Naive thymus-derived CD4-positive, alpha-beta T cell (primary cell): ENCODE data around the gene FUCA1. TPM values are rescaled to one million over a fixed set of nuclear protein-coding genes. Genes with fewer than 3 reads are reported as not detected.
"Not testable (repeated sequence)": the region's sequence is repeated elsewhere in the genome, so short reads cannot be mapped to it uniquely, and the experiment has no call there.

Experiments
- ATAC-seq: fragments of 150-1000 bp; cut with Tn5 transposase; 2 replicates; pipeline ENCODE4 v1.10.0; 2021; ENCODE audit warnings: mild to moderate bottlenecking, moderate library complexity
- CTCF ChIA-PET: fragments of 350-600 bp; sonication (Branson Sonifier 250); formaldehyde crosslinking; loops from one replicate; lab custom pipeline; 2021; ENCODE audit warnings: antibody characterized with exemption; lab: Charles Lee
- POLR2A ChIA-PET: fragments of 350-600 bp; sonication (Branson Sonifier 250); formaldehyde crosslinking; loops from one replicate; lab custom pipeline; 2021; ENCODE audit warnings: antibody characterized with exemption, inconsistent platforms; lab: Charles Lee
- DNase-seq, 9 donors: peaks; one replicate each; pipeline versions ENCODE4 v3.0.0 to v3.0.0-alpha.2; 2020 to 2022; ENCODE audit warnings: mixed read lengths in 1 of 9
- H3K27ac ChIP-seq: one replicate; pipeline ENCODE4 v1.7.0; 2013; ENCODE audit warnings: mild to moderate bottlenecking, low read depth, low read length, moderate library complexity
- H3K27me3 ChIP-seq, 2 donors: one replicate each; pipeline ENCODE4 v1.7.0; 2013; ENCODE audit warnings: low read length in 2 of 2, mild to moderate bottlenecking in 2 of 2, moderate library complexity in 2 of 2; ENCODE audit not compliant: control insufficient read depth in 2 of 2, insufficient read depth in 2 of 2
- H3K36me3 ChIP-seq, 3 experiments: 1 replicate in 2 of 3; 2 replicates in 1 of 3; pipeline ENCODE4 v1.7.0; 2013; ENCODE audit warnings: low read length in 3 of 3, mild to moderate bottlenecking in 3 of 3, moderate library complexity in 1 of 3; ENCODE audit not compliant: insufficient read depth in 3 of 3, control insufficient read depth in 2 of 3
- H3K4me1 ChIP-seq, 2 donors: one replicate each; pipeline ENCODE4 v1.7.0; 2013; ENCODE audit warnings: low read length in 2 of 2, mild to moderate bottlenecking in 2 of 2, moderate library complexity in 1 of 2; ENCODE audit not compliant: control insufficient read depth in 2 of 2, insufficient read depth in 2 of 2
- H3K4me3 ChIP-seq: 2 replicates; pipeline ENCODE4 v1.7.0; 2013; ENCODE audit warnings: mild to moderate bottlenecking, low read length
- H3K9me3 ChIP-seq, 3 experiments: 1 replicate in 2 of 3; 2 replicates in 1 of 3; pipeline ENCODE4 v1.7.0; 2013; ENCODE audit warnings: low read length in 3 of 3; ENCODE audit not compliant: control insufficient read depth in 2 of 3
- H3K27ac Mint-ChIP-seq, 9 donors: one replicate each; pipeline ENCODE4 v1.8.0; 2020 to 2022; ENCODE audit warnings: mixed read lengths in 9 of 9, mild to moderate bottlenecking in 8 of 9, moderate library complexity in 5 of 9, inconsistent platforms in 2 of 9
- H3K27me3 Mint-ChIP-seq, 5 donors: one replicate each; pipeline ENCODE4 v1.8.0; 2021 to 2022; ENCODE audit warnings: mixed read lengths in 5 of 5, mild to moderate bottlenecking in 1 of 5
- H3K36me3 Mint-ChIP-seq, 5 donors: one replicate each; pipeline ENCODE4 v1.8.0; 2020 to 2022; ENCODE audit warnings: mixed read lengths in 5 of 5, mild to moderate bottlenecking in 3 of 5, inconsistent platforms in 1 of 5
- H3K4me1 Mint-ChIP-seq, 7 donors: one replicate each; pipeline ENCODE4 v1.8.0; 2020 to 2022; ENCODE audit warnings: mixed read lengths in 7 of 7, mild to moderate bottlenecking in 3 of 7, inconsistent platforms in 1 of 7
- H3K4me3 Mint-ChIP-seq, 10 donors: one replicate each; pipeline ENCODE4 v1.8.0; 2020 to 2022; ENCODE audit warnings: mild to moderate bottlenecking in 10 of 10, mixed read lengths in 10 of 10, moderate library complexity in 6 of 10, inconsistent platforms in 2 of 10
- H3K9me3 Mint-ChIP-seq, 11 donors: one replicate each; pipeline ENCODE4 v1.8.0; 2020 to 2022; ENCODE audit warnings: mixed read lengths in 11 of 11, mild to moderate bottlenecking in 4 of 11, inconsistent platforms in 1 of 11, moderate library complexity in 1 of 11
- intact Hi-C, 2 donors: fragments of 100-400 bp; cut with micrococcal nuclease; formaldehyde crosslinking; loops; one replicate each; pipeline ENCODE4 v1.15.1; 2023
- polyA plus RNA-seq, 2 donors: library from polyadenylated mRNA; unstranded; fragments of 300-500 nt; fragmentation: Illumina TruSeq; gene quantifications; one replicate each; pipeline ENCODE4 v1.2.3, GENCODE V29; 2021
- total RNA-seq, 6 experiments: library from RNA in 5 of 6; stranded (reverse) in 5 of 6; gene quantifications; 1 replicate in 5 of 6; 2 replicates in 1 of 6; pipeline ENCODE4 v1.2.3 and lab custom pipeline; 2021 to 2026

FUCA1 gene
- total and polyA plus RNA-seq, 7 experiments from 2014 or later: 4.9 to 62.7 (median 16.3) TPM

- Histone ChIP-seq H3K4me1 (peaks cover 6% of the 10 kb centered on the region in 2 donors), H3K36me3 (no peaks in the 10 kb centered on the region), H3K4me3 (peak overlapping the region; percentile 42), H3K27ac (no peak overlapping the region), H3K27me3 (no peaks in the 10 kb centered on the region), H3K9me3 (no peaks in the 10 kb centered on the region)
- POLR2A ChIA-PET: interaction anchor here (1.1 kb wide), 1 partner anchor 13 kb away, joined by 8 read pairs; the partner anchor contains the start of gene HMGCL
- CTCF ChIA-PET: interaction anchor here (0.6 to 1.0 kb wide), 2 partner anchors 27 to 1816 kb away, joined by 3 read pairs; no protein-coding TSS in a partner anchor
- Mint-ChIP-seq H3K9me3 (peaks cover 0 to 1% (median 0%) of the 10 kb centered on the region in 11 donors), H3K27me3 (peaks cover 0 to 32% (median 0%) of the 10 kb centered on the region in 5 donors), H3K36me3 (peaks cover 0 to 2% (median 0%) of the 10 kb centered on the region in 5 donors), H3K4me1 (peaks cover 0 to 14% (median 12%) of the 10 kb centered on the region in 7 donors), H3K27ac (peak overlapping the region in 4 of 9 donors; percentile 34 to 90 (median 53)), H3K4me3 (peak overlapping the region; percentile 73 to 90 (median 84))
- intact Hi-C loops: loop anchor here (1.0 to 2.0 kb wide), 7 partner anchors 13 to 66 kb away; partner anchors contain the start of genes FUCA1 (in 2 of the 2), HMGCL (in 2 of the 2) and GALE (in 1 of the 2)
- ATAC-seq (peak; percentile 100), DNase-seq (peak; percentile 61 to 81 (median 72))
These were observed 29.7 kb downstream of the FUCA1 start for GRCh38 chr1:23838401-23838866.

GRCh38 chr1:23837908-23838307 is 30.2 kb downstream of the FUCA1 start:
- H3K27ac Mint-ChIP-seq: peak overlapping the region in 2 of 9 donors; percentile 53

GRCh38 chr1:23836037-23836436 is 32.1 kb downstream of the FUCA1 start:
- Histone ChIP-seq H3K4me3 (no peak overlapping the region), H3K9me3 (no peaks in the 10 kb centered on the region), H3K4me1 (peaks cover 6% of the 10 kb centered on the region in 2 donors), H3K27ac (no peak overlapping the region), H3K36me3 (no peaks in the 10 kb centered on the region), H3K27me3 (no peaks in the 10 kb centered on the region)
- Mint-ChIP-seq H3K36me3 (no peaks in the 10 kb centered on the region), H3K27me3 (peaks cover 0 to 24% (median 0%) of the 10 kb centered on the region in 5 donors), H3K4me3 (no peak overlapping the region), H3K9me3 (peaks cover 0 to 1% (median 0%) of the 10 kb centered on the region in 11 donors), H3K27ac (no peak overlapping the region), H3K4me1 (peaks cover 0 to 14% (median 12%) of the 10 kb centered on the region in 7 donors)
- intact Hi-C loops: no loop called here
- CTCF ChIA-PET: no interaction called here
- POLR2A ChIA-PET: interaction anchor here (0.6 kb wide), 1 partner anchor 28 kb away, joined by 3 read pairs; no protein-coding TSS in a partner anchor
- no peak for DNase-seq
- ATAC-seq: no peak

More at GRCh38 chr1:23837908-23838307, 30.2 kb downstream of the FUCA1 start:
- Mint-ChIP-seq H3K4me3 (peak overlapping the region; percentile 73 to 90 (median 84)), H3K27me3 (peaks cover 0 to 35% (median 0%) of the 10 kb centered on the region in 5 donors), H3K9me3 (peaks cover 0 to 1% (median 0%) of the 10 kb centered on the region in 11 donors), H3K4me1 (peaks cover 0 to 14% (median 12%) of the 10 kb centered on the region in 7 donors), H3K36me3 (peaks cover 0 to 2% (median 0%) of the 10 kb centered on the region in 5 donors)
- intact Hi-C loops: loop anchor here (1.0 to 2.0 kb wide), 7 partner anchors 13 to 66 kb away; partner anchors contain the start of genes FUCA1 (in 2 of the 2), HMGCL (in 2 of the 2) and GALE (in 1 of the 2)
- Histone ChIP-seq H3K36me3 (no peaks in the 10 kb centered on the region), H3K4me1 (peaks cover 6% of the 10 kb centered on the region in 2 donors), H3K27me3 (no peaks in the 10 kb centered on the region), H3K4me3 (peak overlapping the region; percentile 42), H3K9me3 (no peaks in the 10 kb centered on the region), H3K27ac (no peak overlapping the region)
- ChIA-PET CTCF (no interaction called here), POLR2A (interaction anchor here (1.1 kb wide), 1 partner anchor 13 kb away, joined by 8 read pairs; the partner anchor contains the start of gene HMGCL)
- DNase-seq (peak in 1 of 9 donors; percentile 23), ATAC-seq (no peak)

- H3K4me1 Mint-ChIP-seq: peaks cover 0 to 14% (median 12%) of the 10 kb centered on the region in 7 donors
- DNase-seq, H3K27ac Mint-ChIP-seq, H3K27ac ChIP-seq, H3K4me3 Mint-ChIP-seq, H3K27me3 ChIP-seq, H3K36me3 ChIP-seq, ATAC-seq, H3K9me3 ChIP-seq, intact Hi-C loops, H3K4me3 ChIP-seq, H3K36me3 Mint-ChIP-seq, H3K9me3 Mint-ChIP-seq, H3K4me1 ChIP-seq: not testable (repeated sequence)
- CTCF ChIA-PET: interaction anchor here (1.3 kb wide), 1 partner anchor 24 kb away, joined by 3 read pairs; no protein-coding TSS in a partner anchor
- POLR2A ChIA-PET: interaction anchor here (1.5 kb wide), 1 partner anchor 9 kb away, joined by 5 read pairs; the partner anchor contains the start of gene HMGCL
- H3K27me3 Mint-ChIP-seq: peaks cover 0 to 24% (median 0%) of the 10 kb centered on the region in 5 donors
These were observed 33.9 kb downstream of the FUCA1 start for GRCh38 chr1:23834156-23834555.

- Histone ChIP-seq H3K27me3 (no peaks in the 10 kb centered on the region), H3K27ac (no peak overlapping the region), H3K4me1 (peaks cover 6% of the 10 kb centered on the region in 2 donors), H3K4me3 (no peak overlapping the region), H3K36me3 (peaks cover 0 to 5% (median 0%) of the 10 kb centered on the region in 3 experiments), H3K9me3 (no peaks in the 10 kb centered on the region)
- Mint-ChIP-seq H3K27ac (no peak overlapping the region), H3K9me3 (no peaks in the 10 kb centered on the region), H3K4me1 (peaks cover 11 to 27% (median 20%) of the 10 kb centered on the region in 7 donors), H3K4me3 (no peak overlapping the region), H3K27me3 (peaks cover 0 to 11% (median 0%) of the 10 kb centered on the region in 5 donors), H3K36me3 (peaks cover 0 to 4% (median 0%) of the 10 kb centered on the region in 5 donors)
- intact Hi-C loops: no loop called here
- DNase-seq (no peak), ATAC-seq (no peak)
- POLR2A ChIA-PET: no interaction called here
- CTCF ChIA-PET: no interaction called here
These were observed 40.4 kb downstream of the FUCA1 start for GRCh38 chr1:23827717-23828116.

GRCh38 chr1:23826590-23826989 is 41.5 kb downstream of the FUCA1 start:
- H3K4me3 ChIP-seq, DNase-seq, H3K9me3 Mint-ChIP-seq, H3K27ac ChIP-seq, H3K36me3 ChIP-seq, H3K27me3 ChIP-seq, ATAC-seq, CTCF ChIA-PET, H3K36me3 Mint-ChIP-seq, intact Hi-C loops, H3K9me3 ChIP-seq, H3K4me1 ChIP-seq, H3K27me3 Mint-ChIP-seq: not testable (repeated sequence)
- Mint-ChIP-seq H3K4me3 (peak overlapping the region in 7 of 10 donors; percentile 27 to 95 (median 92)), H3K4me1 (peaks cover 11 to 27% (median 20%) of the 10 kb centered on the region in 7 donors), H3K27ac (peak overlapping the region in 4 of 9 donors; percentile 17 to 96 (median 69))
- POLR2A ChIA-PET: interaction anchor here (0.6 to 1.4 kb wide), 3 partner anchors 22 to 821 kb away, joined by 3 to 8 read pairs (median 3); partner anchors contain the start of gene LYPLA2
